IMR-90 (cell line): ENCODE results near the gene DCDC2B. TPM values are rescaled to one million over a fixed set of nuclear protein-coding genes. Genes with fewer than 3 reads are reported as not detected.

Experiments
- ATAC-seq: fragments of 200-7000 bp; cut with Tn5 transposase; 2 replicates; pipeline ENCODE4 v1.9.1; 2020; ENCODE audit warnings: low read depth, mild to moderate bottlenecking, moderate library complexity
- BruUV-seq: library from RNA; stranded (reverse); fragments of 400-500 nt; replicated peaks from 2 replicates; lab custom pipeline; 2021; lab: Mats Ljungman, UMichigan
- CTCF ChIA-PET: fragments of 300-600 bp; formaldehyde crosslinking; extraction: SDS; loops from one replicate; lab custom pipeline; 2021; ENCODE audit warnings: antibody characterized with exemption; lab: Yijun Ruan, JAX
- POLR2A ChIA-PET: fragments of 300-600 bp; sonication (Branson Sonifier 250); formaldehyde crosslinking; loops from one replicate; lab custom pipeline; 2022; ENCODE audit warnings: antibody characterized with exemption; ENCODE audit not compliant: unreplicated experiment; lab: Charles Lee
- DNase-seq: peaks from one replicate; pipeline ENCODE4 v3.0.0; 2013
- H2AFZ ChIP-seq: replicated peaks from 2 replicates; pipeline ENCODE3; 2013; ENCODE audit warnings: low read length, mild to moderate bottlenecking; ENCODE audit not compliant: poor library complexity
- H2AK5ac ChIP-seq: 2 replicates; pipeline ENCODE4 v1.6.1; 2013; ENCODE audit warnings: low read depth, low read length, inconsistent platforms
- H2AK9ac ChIP-seq: replicated peaks from 2 replicates; pipeline ENCODE3; 2013; ENCODE audit warnings: mild to moderate bottlenecking, low read depth, low read length, moderate library complexity; ENCODE audit not compliant: poor library complexity
- H2BK120ac ChIP-seq: 2 replicates; pipeline ENCODE4 v1.6.1; 2013; ENCODE audit warnings: low read depth, low read length, inconsistent platforms
- H2BK15ac ChIP-seq: 3 replicates; pipeline ENCODE4 v1.6.1; 2013; ENCODE audit warnings: low read depth, low read length, inconsistent platforms
- H2BK20ac ChIP-seq: 2 replicates; pipeline ENCODE4 v1.6.1; 2013; ENCODE audit warnings: low read depth, mild to moderate bottlenecking, inconsistent platforms, low read length, moderate library complexity
- H2BK5ac ChIP-seq: 2 replicates; pipeline ENCODE4 v1.6.1; 2013; ENCODE audit warnings: mild to moderate bottlenecking, low read depth, low read length, inconsistent platforms; ENCODE audit not compliant: poor library complexity, severe bottlenecking
- H3K14ac ChIP-seq: replicated peaks from 2 replicates; pipeline ENCODE4 v1.6.1; 2013; ENCODE audit warnings: low read depth, low read length, inconsistent platforms
- H3K18ac ChIP-seq: 2 replicates; pipeline ENCODE4 v1.6.1; 2013; ENCODE audit warnings: low read depth, low read length, control low read depth
- H3K23ac ChIP-seq: 2 replicates; pipeline ENCODE4 v1.6.1; 2013; ENCODE audit warnings: low read depth, low read length, inconsistent platforms
- H3K27ac ChIP-seq: 2 replicates; pipeline ENCODE4 v1.5.1; 2013; ENCODE audit warnings: mild to moderate bottlenecking, control low read depth, low read length; ENCODE audit not compliant: insufficient read depth
- H3K27me3 ChIP-seq: 2 replicates; pipeline ENCODE4 v1.6.1; 2013; ENCODE audit warnings: low read length; ENCODE audit not compliant: control insufficient read depth, insufficient read depth
- H3K36me3 ChIP-seq: 2 replicates; pipeline ENCODE4 v1.6.1; 2013; ENCODE audit warnings: low read length, mixed read lengths; ENCODE audit not compliant: control insufficient read depth, insufficient read depth
- H3K4ac ChIP-seq: 2 replicates; pipeline ENCODE4 v1.6.1; 2013; ENCODE audit warnings: low read depth, low read length, inconsistent platforms
- H3K4me1 ChIP-seq: 2 replicates; pipeline ENCODE4 v1.6.1; 2013; ENCODE audit warnings: low read length, mixed read lengths; ENCODE audit not compliant: control insufficient read depth, insufficient read depth
- H3K4me2 ChIP-seq: 2 replicates; pipeline ENCODE4 v1.6.1; 2013; ENCODE audit warnings: low read depth, mild to moderate bottlenecking, control low read depth, low read length, moderate library complexity
- H3K4me3 ChIP-seq: 2 replicates; pipeline ENCODE4 v1.5.1; 2013; ENCODE audit warnings: low read depth, mild to moderate bottlenecking, control low read depth, low read length, moderate library complexity; ENCODE audit not compliant: insufficient read depth
- H3K56ac ChIP-seq: 2 replicates; pipeline ENCODE4 v1.6.1; 2013; ENCODE audit warnings: low read length, inconsistent platforms; ENCODE audit not compliant: insufficient read depth; ENCODE audit errors: extremely low read depth
- H3K79me1 ChIP-seq, 2 experiments: 2 replicates each; pipeline ENCODE4 v1.6.1; 2013; ENCODE audit warnings: low read length in 2 of 2, inconsistent platforms in 1 of 2, low read depth in 1 of 2
- H3K9ac ChIP-seq: 2 replicates; pipeline ENCODE4 v1.6.1; 2013; ENCODE audit warnings: low read depth, low read length, control low read depth
- H3K9me1 ChIP-seq: 2 replicates; pipeline ENCODE4 v1.6.1; 2013; ENCODE audit warnings: low read length, inconsistent platforms; ENCODE audit not compliant: insufficient read depth
- H3K9me3 ChIP-seq: 2 replicates; pipeline ENCODE4 v1.6.1; 2013; ENCODE audit warnings: low read length; ENCODE audit not compliant: control insufficient read depth, insufficient read depth
- H4K20me1 ChIP-seq: 2 replicates; pipeline ENCODE4 v1.6.1; 2013; ENCODE audit warnings: low read length, inconsistent platforms; ENCODE audit not compliant: insufficient read depth
- H4K5ac ChIP-seq: 2 replicates; pipeline ENCODE4 v1.6.1; 2013; ENCODE audit warnings: mild to moderate bottlenecking, low read depth, low read length, control low read depth
- H4K8ac ChIP-seq, 2 experiments: 2 replicates each; pipeline ENCODE4 v1.6.1; 2013; ENCODE audit warnings: low read depth in 2 of 2, low read length in 2 of 2, control low read depth in 1 of 2, inconsistent platforms in 1 of 2
- H4K91ac ChIP-seq: 2 replicates; pipeline ENCODE4 v1.6.1; 2013; ENCODE audit warnings: low read depth, low read length, inconsistent platforms; ENCODE audit not compliant: insufficient read depth
- BHLHE40 ChIP-seq: fragments of 150-350 bp; IDR thresholded peaks from 2 replicates; pipeline ENCODE4 v1.6.1; 2016; ENCODE audit warnings: mild to moderate bottlenecking, low read depth, low read length
- CEBPB ChIP-seq: IDR thresholded peaks from 2 replicates; pipeline ENCODE4 v1.6.1; 2012; ENCODE audit warnings: low read depth, low read length, improper control_type of control experiment
- CHD1 ChIP-seq: IDR thresholded peaks from 2 replicates; pipeline ENCODE4 v1.6.1; 2012; ENCODE audit warnings: low read depth, low read length, improper control_type of control experiment
- CTCF ChIP-seq: conservative IDR thresholded peaks from 2 replicates; pipeline ENCODE4 v1.5.1; 2012; ENCODE audit warnings: mild to moderate bottlenecking, low read depth, low read length, improper control_type of control experiment
- ELK1 ChIP-seq: fragments of 150-350 bp; IDR thresholded peaks from 2 replicates; pipeline ENCODE4 v1.6.1; 2016; ENCODE audit warnings: low read depth, mild to moderate bottlenecking, low read length, moderate library complexity, borderline replicate concordance
- MAFK ChIP-seq: IDR thresholded peaks from 2 replicates; pipeline ENCODE4 v1.6.1; 2012; ENCODE audit warnings: low read depth, low read length, improper control_type of control experiment
- MAZ ChIP-seq: IDR thresholded peaks from 2 replicates; pipeline ENCODE4 v1.6.1; 2012; ENCODE audit warnings: low read depth, mild to moderate bottlenecking, low read length, improper control_type of control experiment, moderate library complexity, borderline replicate concordance
- MXI1 ChIP-seq: IDR thresholded peaks from 2 replicates; pipeline ENCODE4 v1.6.1; 2012; ENCODE audit warnings: low read depth, mild to moderate bottlenecking, low read length, moderate library complexity, borderline replicate concordance
- NFE2L2 ChIP-seq: fragments of 150-350 bp; IDR thresholded peaks from 2 replicates; pipeline ENCODE4 v1.6.1; 2016; ENCODE audit warnings: low read depth, mild to moderate bottlenecking, low read length
- POLR2A ChIP-seq: IDR thresholded peaks from 2 replicates; pipeline ENCODE4 v1.6.1; 2012; ENCODE audit warnings: mild to moderate bottlenecking, low read depth, low read length
- RAD21 ChIP-seq: IDR thresholded peaks from 2 replicates; pipeline ENCODE4 v1.6.1; 2012; ENCODE audit warnings: low read length, improper control_type of control experiment
- RCOR1 ChIP-seq: IDR thresholded peaks from 2 replicates; pipeline ENCODE4 v1.6.1; 2012; ENCODE audit warnings: mild to moderate bottlenecking, low read length, improper control_type of control experiment; ENCODE audit not compliant: insufficient replicate concordance
- SMC3 ChIP-seq: fragments of 150-350 bp; IDR thresholded peaks from 2 replicates; pipeline ENCODE4 v1.6.1; 2016; ENCODE audit warnings: low read depth, mild to moderate bottlenecking, antibody characterized with exemption, low read length, moderate library complexity
- USF2 ChIP-seq: fragments of 150-350 bp; IDR thresholded peaks from 2 replicates; pipeline ENCODE4 v1.6.1; 2017; ENCODE audit warnings: mild to moderate bottlenecking, antibody characterized with exemption, low read length, low read depth
- WGBS, 2 experiments: methylation state at CpG; one replicate each; pipeline versions ENCODE4 v1.1.5 to v1.1.7; 2013; ENCODE audit warnings: missing lambda C conversion rate in 2 of 2; ENCODE audit not compliant: insufficient read length in 1 of 2; ENCODE audit errors: extremely low coverage in 2 of 2; 5-methylcytosine and 5-hydroxymethylcytosine counted together
- dilution Hi-C: fragments of 300-500 bp; cut with HindIII; formaldehyde crosslinking; loops from one replicate; pipeline ENCODE4 v1.14.3; 2018; ENCODE audit warnings: low sequenced_read_pairs; ENCODE audit not compliant: unreplicated experiment
- in situ Hi-C: fragments of 300-500 bp; cut with MboI; formaldehyde crosslinking; loops from 3 replicates; pipeline ENCODE4 v1.14.3; 2019; ENCODE audit warnings: low sequenced_read_pairs, inconsistent platforms, mixed read lengths
- intact Hi-C: fragments of 100-400 bp; cut with micrococcal nuclease; formaldehyde crosslinking; loops from 2 replicates; pipeline ENCODE4 v1.10.0; 2022
- polyA plus RNA-seq, 3 experiments: library from polyadenylated mRNA; depleted of rRNA; stranded (reverse); fragments of >200 nt; gene quantifications; 2 replicates each; pipeline ENCODE4 v1.2.3, GENCODE V29; 2012; ENCODE audit warnings: low replicate concordance in 1 of 3
- total RNA-seq: library from RNA; depleted of rRNA; stranded (reverse); fragments of >200 nt; gene quantifications from 2 replicates; pipeline ENCODE4 v1.2.3, GENCODE V29; 2012

Gene DCDC2B
- total and polyA plus RNA-seq, 2 of the 4 experiments (the other 2 are of a cell fraction) = not detected

- Histone ChIP-seq H3K79me1 (peaks cover 6 to 39% of the 10 kb centered on the region in 2 experiments; a peak in 3 of 4 replicates), H3K9me1 (peaks cover 8% of the 10 kb centered on the region; the same call in 1 of the 2 replicates), H3K56ac (no peak overlapping the region), H3K36me3 (peaks cover 27% of the 10 kb centered on the region), H3K9me3 (no peaks in the 10 kb centered on the region), H4K91ac (peak overlapping the region; percentile 93), H3K14ac (peak overlapping the region; percentile 69), H2BK20ac (no peak overlapping the region), H2BK120ac (peak overlapping the region; percentile 21; the same call in 1 of the 2 replicates), H3K23ac (peak overlapping the region; percentile 94; the same call in 1 of the 2 replicates), H3K27ac (peak overlapping the region; percentile 71), H2AK5ac (peak overlapping the region; percentile 92), H3K27me3 (no peaks in the 10 kb centered on the region), H3K4ac (peak overlapping the region; percentile 85), H3K4me2 (no peak overlapping the region), H3K4me1 (peaks cover 15% of the 10 kb centered on the region), H4K8ac (peak overlapping the region; percentile 95 to 97), H2BK5ac (peak overlapping the region; percentile 57), H3K18ac (no peak overlapping the region), H2AK9ac (peak overlapping the region; percentile 52), H3K4me3 (no peak overlapping the region), H2AFZ (peak overlapping the region; percentile 98), H4K5ac (peak overlapping the region; percentile 96), H3K9ac (peak overlapping the region; percentile 74; the same call in 1 of the 2 replicates), H4K20me1 (peaks cover 9% of the 10 kb centered on the region), H2BK15ac (peak overlapping the region; percentile 14; the same call in 1 of the 3 replicates)
- ChIA-PET CTCF (no interaction called here), POLR2A (interaction anchor here (0.5 to 1.0 kb wide), 3 partner anchors 34 to 71 kb away, joined by 3 to 7 read pairs (median 4); partner anchors contain the start of gene KPNA6)
- intact Hi-C loops = no loop called here
- ATAC-seq (no peak), DNase-seq (no peak)
- WGBS, 2 experiments = 92% methylated on average over 3 of the region's 7 CpGs; no CpG with 5 or more reads in 1 of the 2 experiments
- BruUV-seq = no TSS peak
- dilution Hi-C loops = no loop called here
- in situ Hi-C loops = no loop called here
- no peak for TF ChIP-seq NFE2L2
- no peak for TF ChIP-seq CTCF
- no peak for TF ChIP-seq RCOR1
- no peak for TF ChIP-seq MXI1
- no peak for TF ChIP-seq MAZ
- TF ChIP-seq MAFK = no peak
- no peak for TF ChIP-seq POLR2A
- TF ChIP-seq BHLHE40 = no peak
- no peak for TF ChIP-seq USF2
- TF ChIP-seq ELK1 = no peak
- no peak for TF ChIP-seq CHD1
- no peak for TF ChIP-seq CEBPB
- TF ChIP-seq RAD21 = no peak
- no peak for TF ChIP-seq SMC3
Observed at GRCh38 chr1:32178380-32179192, 30.3 kb upstream of the DCDC2B start.
